CD4-positive, CD25-positive, alpha-beta regulatory T cell (primary cell): ENCODE data around the gene DNAJC17. TPM values are rescaled to one million over a fixed set of nuclear protein-coding genes. Genes with fewer than 3 reads are reported as not detected.

ENCODE experiments used
- ATAC-seq, 2 donors: fragments of 150-1000 bp; cut with Tn5 transposase; one replicate each; pipeline ENCODE4 v1.10.0; 2021; ENCODE audit warnings: low read depth in 2 of 2, moderate number of reproducible peaks in 2 of 2, moderate library complexity in 1 of 2
- DNase-seq, 3 donors: peaks; one replicate each; pipeline versions ENCODE4 v3.0.0 to v3.0.0-alpha.2; 2012 to 2022; ENCODE audit warnings: mixed read lengths in 1 of 3
- H3K27ac ChIP-seq: one replicate; pipeline ENCODE4 v1.7.0; 2013; ENCODE audit warnings: mild to moderate bottlenecking, low read length; ENCODE audit not compliant: insufficient read depth, poor library complexity, severe bottlenecking
- H3K27me3 ChIP-seq: one replicate; pipeline ENCODE4 v1.7.0; 2013; ENCODE audit warnings: low read length; ENCODE audit not compliant: control insufficient read depth, insufficient read depth
- H3K36me3 ChIP-seq: one replicate; pipeline ENCODE4 v1.7.0; 2013; ENCODE audit warnings: mild to moderate bottlenecking, low read length, moderate library complexity; ENCODE audit not compliant: control insufficient read depth, insufficient read depth
- H3K4me1 ChIP-seq: 2 replicates; pipeline ENCODE4 v1.7.0; 2013; ENCODE audit warnings: mild to moderate bottlenecking, low read length; ENCODE audit not compliant: insufficient read depth, control insufficient read depth, poor library complexity, severe bottlenecking
- H3K4me3 ChIP-seq: one replicate; pipeline ENCODE4 v1.7.0; 2013; ENCODE audit warnings: low read depth, mild to moderate bottlenecking, low read length, moderate library complexity
- H3K9me3 ChIP-seq, 2 experiments: 1 replicate in 1 of 2; 2 replicates in 1 of 2; pipeline ENCODE4 v1.7.0; 2013; ENCODE audit warnings: low read length in 2 of 2, mild to moderate bottlenecking in 1 of 2, moderate library complexity in 1 of 2; ENCODE audit not compliant: control insufficient read depth in 2 of 2
- H3K27ac Mint-ChIP-seq, 3 donors: one replicate each; pipeline ENCODE4 v1.8.0; 2020 to 2022; ENCODE audit warnings: mild to moderate bottlenecking in 3 of 3, mixed read lengths in 3 of 3, moderate library complexity in 2 of 3
- H3K27me3 Mint-ChIP-seq: one replicate; pipeline ENCODE4 v1.8.0; 2022; ENCODE audit warnings: mild to moderate bottlenecking, mixed read lengths
- H3K36me3 Mint-ChIP-seq: one replicate; pipeline ENCODE4 v1.8.0; 2020; ENCODE audit warnings: mixed read lengths
- H3K4me1 Mint-ChIP-seq, 4 donors: one replicate each; pipeline ENCODE4 v1.8.0; 2020 to 2022; ENCODE audit warnings: mixed read lengths in 4 of 4, mild to moderate bottlenecking in 1 of 4
- H3K4me3 Mint-ChIP-seq, 4 donors: one replicate each; pipeline ENCODE4 v1.8.0; 2020 to 2022; ENCODE audit warnings: mild to moderate bottlenecking in 4 of 4, mixed read lengths in 4 of 4, moderate library complexity in 3 of 4
- H3K9me3 Mint-ChIP-seq, 7 donors: one replicate each; pipeline ENCODE4 v1.8.0; 2020 to 2022; ENCODE audit warnings: mixed read lengths in 7 of 7, mild to moderate bottlenecking in 3 of 7, moderate library complexity in 2 of 7
- polyA plus RNA-seq, 4 donors: library from polyadenylated mRNA; unstranded; fragments of 300-500 nt; fragmentation: Illumina TruSeq; gene quantifications; one replicate each; pipeline ENCODE4 v1.2.3, GENCODE V29; 2021
- total RNA-seq: library from RNA; stranded (reverse); gene quantifications from one replicate; pipeline ENCODE4 v1.2.3, GENCODE V29; 2022

The DNAJC17 gene
- total and polyA plus RNA-seq, 5 donors from 2014 or later: 23.7 to 32.7 (median 31.1) TPM

GRCh38 chr15:40739047-40739446 lies 68.2 kb downstream of the DNAJC17 start:
- H3K4me1 ChIP-seq: peaks cover 11% of the 10 kb centered on the region
- H3K27ac ChIP-seq: no peak overlapping the region
- no peaks in the 10 kb centered on the region for H3K9me3 Mint-ChIP-seq
- peaks cover 51% of the 10 kb centered on the region for H3K36me3 ChIP-seq
- H3K27me3 Mint-ChIP-seq: no peaks in the 10 kb centered on the region
- peaks cover 18% of the 10 kb centered on the region for H3K36me3 Mint-ChIP-seq
- no peak overlapping the region for H3K4me3 ChIP-seq
- no peak overlapping the region for H3K4me3 Mint-ChIP-seq
- peaks cover 2 to 10% (median 7%) of the 10 kb centered on the region in 4 donors for H3K4me1 Mint-ChIP-seq
- no peaks in the 10 kb centered on the region for H3K9me3 ChIP-seq
- H3K27ac Mint-ChIP-seq: no peak overlapping the region
- ATAC-seq: no peak
- DNase-seq: no peak
- no peaks in the 10 kb centered on the region for H3K27me3 ChIP-seq

GRCh38 chr15:40737048-40737447 lies 70.2 kb downstream of the DNAJC17 start:
- Mint-ChIP-seq H3K4me3 (no peak overlapping the region), H3K36me3 (peaks cover 19% of the 10 kb centered on the region), H3K9me3 (no peaks in the 10 kb centered on the region), H3K27me3 (no peaks in the 10 kb centered on the region), H3K27ac (no peak overlapping the region), H3K4me1 (no peaks in the 10 kb centered on the region)
- Histone ChIP-seq H3K4me1 (no peaks in the 10 kb centered on the region), H3K27ac (no peak overlapping the region), H3K36me3 (peaks cover 49% of the 10 kb centered on the region), H3K27me3 (no peaks in the 10 kb centered on the region), H3K9me3 (no peaks in the 10 kb centered on the region), H3K4me3 (no peak overlapping the region)
- ATAC-seq (no peak), DNase-seq (no peak)

- ATAC-seq (no peak), DNase-seq (no peak)
- Mint-ChIP-seq H3K9me3 (no peaks in the 10 kb centered on the region), H3K36me3 (peaks cover 19% of the 10 kb centered on the region), H3K4me1 (no peaks in the 10 kb centered on the region), H3K27ac (no peak overlapping the region), H3K27me3 (no peaks in the 10 kb centered on the region), H3K4me3 (no peak overlapping the region)
- H3K27me3 ChIP-seq: no peaks in the 10 kb centered on the region
- no peaks in the 10 kb centered on the region for H3K4me1 ChIP-seq
- H3K4me3 ChIP-seq: no peak overlapping the region
- H3K27ac ChIP-seq: no peak overlapping the region
- no peaks in the 10 kb centered on the region for H3K9me3 ChIP-seq
- peaks cover 49% of the 10 kb centered on the region for H3K36me3 ChIP-seq
Measured at GRCh38 chr15:40736575-40736974, 70.7 kb downstream of the DNAJC17 start.

- no peaks in the 10 kb centered on the region for H3K9me3 ChIP-seq
- no peaks in the 10 kb centered on the region for H3K4me1 ChIP-seq
- no peak overlapping the region for H3K4me3 Mint-ChIP-seq
- peaks cover 0 to 2% (median 0%) of the 10 kb centered on the region in 7 donors for H3K9me3 Mint-ChIP-seq
- peaks cover 20% of the 10 kb centered on the region for H3K36me3 ChIP-seq
- ATAC-seq (no peak), DNase-seq (no peak)
- H3K27me3 ChIP-seq: no peaks in the 10 kb centered on the region
- no peak overlapping the region for H3K4me3 ChIP-seq
- no peak overlapping the region for H3K27ac ChIP-seq
- no peaks in the 10 kb centered on the region for H3K27me3 Mint-ChIP-seq
- H3K4me1 Mint-ChIP-seq: no peaks in the 10 kb centered on the region
- peaks cover 11% of the 10 kb centered on the region for H3K36me3 Mint-ChIP-seq
- H3K27ac Mint-ChIP-seq: peak overlapping the region in 1 of 3 donors; percentile 42
Measured at GRCh38 chr15:40731034-40731433, 76.2 kb downstream of the DNAJC17 start.

- Histone ChIP-seq H3K9me3 (no peaks in the 10 kb centered on the region), H3K36me3 (no peaks in the 10 kb centered on the region), H3K4me3 (no peak overlapping the region), H3K27me3 (no peaks in the 10 kb centered on the region), H3K4me1 (no peaks in the 10 kb centered on the region), H3K27ac (no peak overlapping the region)
- no peak overlapping the region for H3K4me3 Mint-ChIP-seq
- DNase-seq (no peak), ATAC-seq (no peak)
- H3K36me3 Mint-ChIP-seq: no peaks in the 10 kb centered on the region
- no peak overlapping the region for H3K27ac Mint-ChIP-seq
- no peaks in the 10 kb centered on the region for H3K27me3 Mint-ChIP-seq
- peaks cover 0 to 8% (median 0%) of the 10 kb centered on the region in 4 donors for H3K4me1 Mint-ChIP-seq
- no peaks in the 10 kb centered on the region for H3K9me3 Mint-ChIP-seq
Measured at GRCh38 chr15:40723919-40724318, 83.4 kb downstream of the DNAJC17 start.

GRCh38 chr15:40722934-40723333 lies 84.3 kb downstream of the DNAJC17 start:
- Histone ChIP-seq H3K27me3 (no peaks in the 10 kb centered on the region), H3K9me3 (no peaks in the 10 kb centered on the region), H3K4me3 (no peak overlapping the region), H3K27ac (no peak overlapping the region), H3K36me3 (no peaks in the 10 kb centered on the region), H3K4me1 (no peaks in the 10 kb centered on the region)
- no peak for DNase-seq
- Mint-ChIP-seq H3K4me3 (no peak overlapping the region), H3K4me1 (peaks cover 0 to 8% (median 0%) of the 10 kb centered on the region in 4 donors), H3K27me3 (no peaks in the 10 kb centered on the region), H3K36me3 (no peaks in the 10 kb centered on the region), H3K9me3 (no peaks in the 10 kb centered on the region), H3K27ac (no peak overlapping the region)
- no peak for ATAC-seq

- Histone ChIP-seq H3K36me3 (no peaks in the 10 kb centered on the region), H3K9me3 (no peaks in the 10 kb centered on the region), H3K4me1 (no peaks in the 10 kb centered on the region), H3K4me3 (no peak overlapping the region), H3K27ac (no peak overlapping the region), H3K27me3 (no peaks in the 10 kb centered on the region)
- Mint-ChIP-seq H3K27me3 (no peaks in the 10 kb centered on the region), H3K27ac (no peak overlapping the region), H3K4me3 (no peak overlapping the region), H3K4me1 (peaks cover 0 to 8% (median 0%) of the 10 kb centered on the region in 4 donors), H3K36me3 (no peaks in the 10 kb centered on the region), H3K9me3 (no peaks in the 10 kb centered on the region)
- ATAC-seq (no peak), DNase-seq (no peak)
Measured at GRCh38 chr15:40722354-40722753, 84.9 kb downstream of the DNAJC17 start.

- no peaks in the 10 kb centered on the region for H3K27me3 Mint-ChIP-seq
Measured at GRCh38 chr15:40721701-40722100, 85.6 kb downstream of the DNAJC17 start.

More at GRCh38 chr15:40721701-40722100, 85.6 kb downstream of the DNAJC17 start:
- DNase-seq (no peak), ATAC-seq (no peak)
- Mint-ChIP-seq H3K4me3 (no peak overlapping the region), H3K9me3 (no peaks in the 10 kb centered on the region), H3K4me1 (peaks cover 0 to 8% (median 0%) of the 10 kb centered on the region in 4 donors), H3K27ac (no peak overlapping the region), H3K36me3 (no peaks in the 10 kb centered on the region)
- Histone ChIP-seq H3K27ac (no peak overlapping the region), H3K9me3 (no peaks in the 10 kb centered on the region), H3K4me3 (no peak overlapping the region), H3K4me1 (no peaks in the 10 kb centered on the region), H3K36me3 (no peaks in the 10 kb centered on the region), H3K27me3 (no peaks in the 10 kb centered on the region)
